ENCODE measurements around the gene FAM53A.
"Not testable (repeated sequence)": the region's sequence is repeated elsewhere in the genome, so short reads cannot be mapped to it uniquely, and the experiment has no call there.

Gene FAM53A

DNA sequence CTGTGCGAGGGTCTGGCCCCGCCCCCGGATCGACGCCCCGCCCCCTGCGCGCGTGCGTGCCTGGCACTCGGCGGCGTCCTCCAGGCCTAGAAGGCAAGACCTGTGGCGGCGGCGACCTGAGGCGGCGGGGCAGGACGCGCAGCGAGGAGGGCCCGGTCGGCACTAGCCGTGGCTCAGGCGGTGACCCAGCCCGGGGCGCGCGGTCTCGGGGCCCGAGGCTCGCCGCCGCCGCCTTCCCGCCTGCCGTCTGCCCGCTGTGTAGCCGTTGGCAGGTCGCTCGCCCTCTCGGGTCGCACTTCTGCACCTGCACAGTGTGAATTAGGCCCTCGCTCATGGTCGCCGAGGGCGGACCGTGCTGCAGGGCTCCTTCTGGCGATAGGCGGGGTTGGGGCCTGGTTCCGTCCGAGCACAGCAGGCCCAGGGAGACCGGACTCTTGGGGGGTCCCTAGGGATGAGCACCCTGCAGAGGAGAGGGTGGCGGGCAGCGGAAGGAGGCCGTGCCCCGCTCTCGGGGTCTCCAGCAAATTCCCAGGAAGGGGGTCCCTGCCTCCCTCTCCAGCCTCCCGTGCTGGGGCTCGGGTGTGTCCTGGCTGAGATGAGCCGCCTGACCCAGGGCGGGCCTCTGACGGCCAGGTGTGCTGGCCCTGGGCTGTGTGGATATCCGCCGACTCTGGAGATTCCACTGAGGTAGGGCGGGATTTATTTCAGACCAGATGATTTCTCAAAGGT lies 557 bp upstream of the FAM53A start:
- no peak for DNase-seq

DNA sequence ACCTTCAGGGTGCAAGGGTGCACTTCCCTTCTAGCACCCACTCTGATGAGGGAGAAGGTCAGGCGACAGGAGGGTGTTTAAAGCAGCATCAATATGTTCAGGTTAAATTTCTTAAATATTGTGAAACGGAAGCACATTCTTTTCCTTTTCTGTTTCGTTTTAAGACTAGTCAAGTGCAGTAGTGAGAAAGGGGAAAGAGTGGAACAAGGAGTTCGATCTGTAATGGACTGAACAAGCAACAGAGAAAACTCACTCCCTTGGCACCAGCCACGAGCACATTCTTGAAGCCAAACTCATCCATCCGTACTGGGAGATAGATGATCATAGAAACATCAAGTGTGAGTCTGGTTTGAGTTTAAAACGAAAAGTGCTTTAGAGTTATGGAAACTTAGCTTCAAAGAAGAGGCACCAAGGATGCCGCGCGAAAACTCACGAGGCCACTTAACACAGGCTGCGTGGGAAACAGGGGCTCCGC lies 815 bp downstream of the FAM53A start:
- DNase-seq: no peak

DNA sequence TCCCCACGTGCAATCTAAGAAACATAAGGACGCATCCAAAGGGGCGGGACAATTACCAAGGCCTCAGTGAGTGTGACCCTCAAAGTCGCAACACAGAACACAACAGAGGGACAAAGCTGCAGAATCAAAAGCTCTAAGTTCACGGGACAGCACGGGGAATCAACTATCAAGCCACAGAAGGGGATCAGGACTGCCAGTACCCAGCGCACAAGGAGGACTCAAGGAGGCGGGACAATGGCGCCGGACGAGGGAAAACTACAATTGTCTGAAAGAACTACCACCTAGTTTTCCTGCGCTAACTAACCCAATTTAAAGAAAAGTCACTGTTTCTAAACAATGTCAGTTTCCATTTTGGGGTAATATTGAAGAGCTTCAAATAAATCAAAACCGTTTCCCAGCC lies 1.3 kb downstream of the FAM53A start:
- no peak for DNase-seq

DNA sequence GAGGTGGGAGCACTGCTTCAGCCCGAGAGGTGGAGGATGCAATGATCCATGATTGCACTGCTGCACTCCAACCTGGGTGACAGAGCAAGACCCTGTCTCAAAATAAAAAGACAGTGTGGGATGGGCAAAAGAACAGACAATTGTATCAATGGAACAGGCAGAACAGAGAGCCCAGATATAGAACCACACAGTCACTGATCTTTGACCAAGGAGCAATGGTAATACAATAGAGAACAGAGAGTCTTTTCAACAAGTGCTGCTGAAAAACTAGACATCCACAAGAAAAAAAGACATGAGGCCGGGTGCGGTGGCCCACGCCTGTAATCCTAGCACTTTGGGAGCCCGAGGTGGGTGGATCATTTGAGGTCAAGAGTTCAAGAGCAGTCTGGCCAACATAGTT lies 5.9 kb downstream of the FAM53A start:
- DNase-seq: no peak

GRCh38 chr4:1676605-1677525 lies 7.2 kb downstream of the FAM53A start:
- no peak for DNase-seq

DNA sequence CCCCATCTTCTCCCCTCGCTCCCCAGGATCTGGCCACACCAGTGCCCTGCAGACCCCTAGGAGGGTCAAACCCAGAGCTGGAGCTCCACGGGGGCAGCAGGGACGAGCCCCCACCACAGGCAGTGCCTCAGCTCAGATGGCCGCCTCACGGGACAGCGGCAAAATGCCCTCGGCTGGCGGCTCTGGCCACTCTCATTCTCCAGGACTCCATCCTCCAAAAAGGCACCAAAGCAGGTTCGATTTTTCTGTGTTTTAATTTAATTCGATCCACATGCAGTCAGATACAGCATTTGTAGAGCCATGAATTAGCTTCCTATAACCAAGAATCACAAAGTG lies 8.3 kb downstream of the FAM53A start:
- no peak for DNase-seq

DNA sequence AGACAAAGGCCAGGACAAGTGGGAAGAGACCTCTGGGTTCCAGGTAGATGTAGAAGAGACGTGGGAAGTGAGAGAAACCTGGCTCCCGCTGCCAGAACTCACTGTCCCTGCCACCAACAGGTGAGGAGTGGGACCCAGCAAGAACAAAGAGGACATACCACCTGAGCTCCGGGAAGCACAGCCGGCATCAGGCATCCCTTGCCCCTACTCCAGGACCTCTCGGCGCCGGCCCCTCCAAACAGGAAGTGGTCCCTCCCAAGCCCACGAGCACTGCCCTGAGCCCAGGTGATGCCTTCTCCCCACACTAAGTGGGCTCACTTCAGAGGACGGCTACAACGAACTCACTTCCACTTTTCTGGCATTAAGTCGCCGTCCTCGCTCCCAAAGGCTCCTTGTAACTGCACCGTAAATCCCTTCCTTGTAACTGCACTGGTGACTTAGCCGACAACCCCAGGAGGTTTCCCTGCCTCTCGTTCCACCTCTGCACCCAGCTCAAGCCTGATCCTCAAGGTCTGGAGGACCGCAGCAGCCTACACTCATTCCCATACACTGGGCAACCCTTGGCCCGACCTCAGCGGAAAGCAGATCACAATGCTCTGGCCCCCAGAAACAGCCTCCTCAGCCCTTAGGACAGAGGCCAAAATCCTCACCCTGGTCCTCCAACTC lies 8.8 kb downstream of the FAM53A start:
- no peak for DNase-seq

DNA sequence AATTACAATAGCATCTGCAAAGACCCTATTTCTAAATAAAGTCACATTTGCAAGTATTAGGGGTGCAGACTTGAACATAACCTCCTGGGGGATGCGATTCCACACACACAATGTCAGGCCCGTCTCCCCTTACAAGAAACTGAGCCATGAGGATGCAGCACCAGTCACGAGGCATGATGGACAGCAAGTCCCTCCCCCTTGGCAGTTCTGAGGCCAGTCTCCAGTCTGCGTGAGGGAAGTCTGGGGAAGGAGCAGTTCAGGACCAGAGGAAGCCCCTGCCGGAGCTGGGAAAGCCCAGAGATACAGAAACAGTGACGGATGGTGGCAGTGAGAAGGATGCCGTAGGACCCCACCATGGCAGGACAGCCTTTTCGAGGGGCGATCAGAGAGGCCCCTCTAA lies 9.4 kb downstream of the FAM53A start:
- no peak for DNase-seq

- DNase-seq: no peak
Observed at GRCh38 chr4:1673671-1674070, 10.4 kb downstream of the FAM53A start.

DNA sequence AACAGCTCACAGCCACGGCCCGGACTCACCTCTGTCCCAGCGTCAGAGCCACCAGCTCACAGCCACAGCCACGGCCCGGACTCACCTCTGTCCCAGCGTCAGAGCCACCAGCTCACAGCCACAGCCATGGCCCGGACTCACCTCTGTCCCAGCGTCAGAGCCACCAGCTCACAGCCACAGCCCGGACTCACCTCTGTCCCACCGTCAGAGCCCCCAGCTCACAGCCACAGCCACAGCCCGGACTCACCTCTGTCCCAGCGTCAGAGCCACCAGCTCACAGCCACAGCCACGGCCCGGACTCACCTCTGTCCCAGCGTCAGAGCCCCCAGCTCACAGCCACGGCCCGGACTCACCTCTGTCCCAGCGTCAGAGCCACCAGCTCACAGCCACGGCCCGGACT lies 13.1 kb downstream of the FAM53A start:
- DNase-seq: not testable (repeated sequence)

DNA sequence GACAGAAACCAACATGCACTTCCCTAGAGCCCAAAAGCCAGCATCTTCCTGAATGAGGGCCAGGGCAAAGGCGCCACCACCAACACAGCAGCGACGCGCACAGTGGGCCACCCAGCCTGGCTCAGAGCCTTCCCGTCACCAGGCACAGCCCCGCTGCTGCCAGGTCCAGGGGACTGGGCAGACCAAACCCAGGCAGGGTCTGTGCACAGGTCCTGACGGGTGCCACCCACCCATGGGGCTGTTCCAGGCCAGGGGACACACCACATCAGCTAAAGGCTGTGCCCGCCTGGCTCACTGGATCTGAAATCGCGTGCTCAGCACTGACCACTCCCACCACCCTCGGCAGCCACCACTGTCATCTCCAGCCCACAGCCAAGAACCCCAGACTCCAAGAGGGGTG lies 13.8 kb downstream of the FAM53A start:
- no peak for DNase-seq

DNA sequence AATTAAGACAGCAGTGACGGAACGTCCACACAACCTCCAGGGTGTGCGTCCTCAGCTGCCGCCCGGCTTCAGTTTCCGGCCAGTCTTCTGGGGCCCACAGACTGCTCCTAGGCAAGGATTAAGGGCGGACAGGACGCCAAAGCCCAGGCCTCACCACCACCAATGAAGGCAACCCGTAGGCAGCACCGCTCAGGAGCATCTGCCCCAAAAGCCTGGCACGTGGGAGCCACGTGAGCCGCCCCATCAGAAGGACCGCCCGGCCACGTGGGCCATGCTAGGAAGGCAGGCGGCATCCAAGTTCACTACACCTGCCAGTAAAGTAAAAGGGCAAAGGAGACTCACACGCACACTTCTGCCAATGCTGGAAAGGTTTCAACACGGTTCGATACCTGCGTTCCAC lies 14.3 kb downstream of the FAM53A start:
- no peak for DNase-seq

- no peak for DNase-seq
Observed at GRCh38 chr4:1669270-1669669, 14.8 kb downstream of the FAM53A start.

GRCh38 chr4:1668488-1668840 lies 15.6 kb downstream of the FAM53A start:
- no peak for DNase-seq

DNA sequence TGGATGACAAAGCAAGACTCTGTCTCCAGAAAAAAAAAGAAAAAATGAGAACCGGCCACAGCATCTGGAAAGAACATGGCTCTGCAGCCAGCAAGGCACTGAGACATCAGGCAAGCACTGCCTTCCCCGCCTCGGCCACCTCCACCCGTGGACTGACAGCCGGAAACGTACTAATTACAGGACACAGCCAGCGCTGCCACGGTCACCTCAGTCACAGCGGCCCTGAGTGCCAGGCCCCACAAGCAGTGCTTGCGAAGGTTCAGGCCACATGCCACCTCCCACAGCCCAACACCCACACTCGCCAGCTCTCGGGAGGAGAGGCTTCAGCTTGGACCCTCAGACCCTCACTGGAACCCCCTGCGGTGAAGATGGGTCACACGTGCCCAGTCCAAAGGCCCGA lies 16.8 kb downstream of the FAM53A start:
- no peak for DNase-seq

DNA sequence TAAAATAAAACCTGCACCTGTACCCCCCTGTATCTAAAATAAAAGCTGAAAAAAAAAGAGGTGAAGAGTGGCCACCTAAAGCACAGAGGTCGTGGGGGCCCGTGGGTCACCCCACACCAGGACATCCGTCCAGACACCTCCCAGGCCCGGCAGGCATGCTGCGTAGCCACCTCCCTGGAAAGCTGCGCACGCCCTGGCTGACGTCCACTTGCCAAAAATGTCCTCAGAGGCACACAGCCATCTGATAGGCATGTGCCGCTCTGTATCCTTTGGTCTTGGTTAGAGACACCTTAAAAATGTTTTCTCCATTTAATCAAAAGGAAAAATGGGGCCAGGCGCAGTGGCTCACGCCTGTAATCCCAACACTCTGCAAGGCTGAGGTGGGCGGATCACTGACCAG lies 17.7 kb downstream of the FAM53A start:
- DNase-seq: no peak

DNA sequence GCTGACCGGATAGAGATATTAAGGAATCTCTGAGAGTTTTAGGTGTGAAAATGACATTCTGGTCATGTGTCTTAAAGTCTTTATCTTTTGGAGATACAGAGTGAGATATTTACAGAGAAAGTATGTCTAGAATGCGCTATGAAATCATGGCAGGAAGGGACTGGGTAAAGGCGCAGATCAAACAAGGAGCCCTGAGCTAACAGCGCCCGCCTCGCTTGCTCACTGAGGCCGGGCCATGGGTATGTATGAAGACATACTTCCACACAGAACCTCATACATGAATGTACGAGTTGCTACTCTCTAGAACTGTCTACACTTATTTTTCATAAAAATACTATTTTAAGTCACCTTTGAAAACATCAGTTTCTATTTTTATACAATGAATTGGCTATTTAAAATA lies 20.0 kb downstream of the FAM53A start:
- DNase-seq: no peak

- DNase-seq: no peak
Observed at GRCh38 chr4:1663549-1663948, 20.6 kb downstream of the FAM53A start.

DNA sequence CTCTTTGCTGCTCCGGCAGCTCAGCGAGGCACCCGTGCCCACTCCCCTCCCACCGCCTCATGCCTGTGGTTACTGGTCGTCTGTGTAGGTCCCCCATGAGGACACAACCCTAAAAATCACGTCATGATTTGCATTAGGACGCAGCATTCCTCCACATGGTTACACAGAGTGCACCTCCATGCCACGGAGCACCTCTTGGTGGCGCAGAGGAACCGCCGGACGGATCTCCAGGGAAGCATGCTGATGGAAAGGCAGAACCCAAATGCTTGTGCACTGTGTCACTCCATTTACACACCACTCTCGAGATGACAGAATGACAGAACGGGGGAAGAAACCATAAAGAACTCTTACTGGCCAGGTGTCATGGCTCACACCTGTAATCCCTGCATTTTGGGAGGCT lies 22.4 kb downstream of the FAM53A start:
- DNase-seq: no peak

GRCh38 chr4:1660948-1661677 lies 23.0 kb downstream of the FAM53A start:
- DNase-seq: no peak

DNA sequence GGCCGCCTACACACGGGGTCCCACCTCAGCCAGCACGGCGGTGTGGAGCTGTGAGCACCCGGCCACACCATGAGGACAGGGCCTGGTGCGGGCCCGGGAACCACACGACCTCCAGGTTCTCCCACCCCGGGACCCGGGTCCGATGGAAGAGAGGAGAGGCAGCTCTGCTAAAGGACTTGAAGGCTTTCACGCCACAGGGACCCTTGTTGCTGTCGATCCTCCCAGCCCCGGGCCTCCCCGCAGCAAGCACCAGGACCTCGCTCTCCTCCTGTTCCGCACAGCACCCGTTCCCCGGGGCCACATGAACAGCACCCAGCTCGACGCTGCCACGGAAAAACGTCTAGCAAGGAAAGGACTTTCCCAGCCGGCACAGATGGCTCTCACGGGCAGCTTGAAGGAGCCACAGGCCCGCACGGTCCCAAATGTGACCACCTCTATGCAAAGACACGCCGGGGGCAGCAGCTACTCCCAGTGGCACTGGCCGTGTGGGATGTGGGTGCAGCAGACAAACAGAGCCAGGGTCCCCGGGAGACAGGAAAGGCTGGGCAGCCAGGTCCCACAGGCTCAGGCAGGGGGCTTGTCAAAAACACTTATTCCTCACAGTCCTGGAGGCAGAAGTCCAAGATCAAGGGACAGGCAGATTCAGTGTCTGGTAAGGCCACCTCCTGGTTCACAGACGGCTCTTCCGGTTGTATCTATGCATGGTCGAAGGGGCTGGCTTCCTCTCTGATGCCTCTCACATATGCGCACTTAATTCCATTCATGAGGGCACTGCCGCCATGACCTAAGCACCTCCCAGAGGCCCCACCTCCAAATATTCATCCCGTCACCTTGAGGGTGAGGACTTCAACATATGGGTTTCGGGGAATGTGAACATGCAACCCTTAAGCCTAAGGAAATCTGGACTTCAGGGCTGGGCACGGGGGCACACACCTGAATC lies 24.7 kb downstream of the FAM53A start:
- no peak for DNase-seq

- DNase-seq: no peak
Observed at GRCh38 chr4:1658581-1658980, 25.5 kb downstream of the FAM53A start.
